KMS-11 (cell line): ENCODE results near the gene PDE5A.

Experiments used
- H2AFZ ChIP-seq: fragments of 200-600 bp; sonication (generic); 2 replicates; pipeline ENCODE4 v1.6.1; 2016; ENCODE audit warnings: antibody characterized with exemption, mixed run types, low read depth
- H3K27ac ChIP-seq: fragments of 200-600 bp; sonication (generic); 2 replicates; pipeline ENCODE4 v1.6.1; 2016; ENCODE audit warnings: mild to moderate bottlenecking, mixed run types
- H3K27me3 ChIP-seq: fragments of 200-600 bp; sonication (generic); 2 replicates; pipeline ENCODE4 v1.6.1; 2017; ENCODE audit warnings: mild to moderate bottlenecking, low read depth, mixed run types, moderate library complexity; ENCODE audit not compliant: insufficient read depth
- H3K36me3 ChIP-seq: fragments of 200-600 bp; sonication (generic); 2 replicates; pipeline ENCODE4 v1.6.1; 2017; ENCODE audit warnings: mild to moderate bottlenecking, mixed run types; ENCODE audit not compliant: insufficient read depth
- H3K4me1 ChIP-seq: fragments of 200-600 bp; sonication (generic); 2 replicates; pipeline ENCODE4 v1.6.1; 2016; ENCODE audit warnings: mild to moderate bottlenecking, low read depth, mixed run types; ENCODE audit not compliant: poor library complexity, severe bottlenecking
- H3K4me2 ChIP-seq: fragments of 200-600 bp; sonication (generic); 2 replicates; pipeline ENCODE4 v1.7.0; 2016; ENCODE audit warnings: mild to moderate bottlenecking, mixed run types
- H3K4me3 ChIP-seq: fragments of 200-600 bp; sonication (generic); IDR thresholded peaks from 2 replicates; pipeline ENCODE4 v1.6.1; 2017; ENCODE audit warnings: low read depth, low read length, mixed read lengths; ENCODE audit not compliant: insufficient read depth
- H3K79me2 ChIP-seq: fragments of 200-600 bp; sonication (generic); 2 replicates; pipeline ENCODE4 v1.6.1; 2016; ENCODE audit warnings: low read depth, mixed run types; ENCODE audit not compliant: insufficient read depth
- H3K9ac ChIP-seq: fragments of 200-600 bp; sonication (generic); 2 replicates; pipeline ENCODE4 v1.6.1; 2016; ENCODE audit warnings: mild to moderate bottlenecking, mixed run types
- H4K20me1 ChIP-seq: fragments of 200-600 bp; sonication (generic); 2 replicates; pipeline ENCODE4 v1.6.1; 2016; ENCODE audit warnings: mild to moderate bottlenecking, mixed run types; ENCODE audit not compliant: insufficient read depth
- CTCF ChIP-seq: fragments of 200-600 bp; sonication (generic); conservative IDR thresholded peaks from 2 replicates; pipeline ENCODE4 v1.6.1; 2017; ENCODE audit warnings: low read depth, mild to moderate bottlenecking, antibody characterized with exemption, low read length, moderate library complexity, mixed read lengths

PDE5A gene

GRCh38 chr4:119581190-119581873 is 47.3 kb downstream of the PDE5A start:
- Histone ChIP-seq H4K20me1 (no peaks in the 10 kb centered on the region), H3K4me1 (no peaks in the 10 kb centered on the region), H3K79me2 (no peaks in the 10 kb centered on the region), H3K36me3 (no peaks in the 10 kb centered on the region), H3K4me2 (no peak overlapping the region), H3K27ac (no peak overlapping the region), H2AFZ (no peak overlapping the region), H3K4me3 (no peak overlapping the region), H3K9ac (no peak overlapping the region), H3K27me3 (no peaks in the 10 kb centered on the region)
- no peak for TF ChIP-seq CTCF

- Histone ChIP-seq H3K4me2 (no peak overlapping the region), H3K4me3 (no peak overlapping the region)
- no peak for TF ChIP-seq CTCF
Observed at GRCh38 chr4:119580293-119580692, 48.3 kb downstream of the PDE5A start.

GRCh38 chr4:119579823-119580222 is 48.8 kb downstream of the PDE5A start:
- Histone ChIP-seq H3K4me2 (no peak overlapping the region), H3K4me1 (no peaks in the 10 kb centered on the region), H3K79me2 (no peaks in the 10 kb centered on the region), H2AFZ (no peak overlapping the region), H3K36me3 (no peaks in the 10 kb centered on the region), H3K27me3 (no peaks in the 10 kb centered on the region), H3K4me3 (no peak overlapping the region), H4K20me1 (no peaks in the 10 kb centered on the region), H3K9ac (no peak overlapping the region), H3K27ac (no peak overlapping the region)
- TF ChIP-seq CTCF: no peak

More at GRCh38 chr4:119580293-119580692, 48.3 kb downstream of the PDE5A start:
- no peaks in the 10 kb centered on the region for H4K20me1 ChIP-seq
- no peaks in the 10 kb centered on the region for H3K4me1 ChIP-seq
- H3K79me2 ChIP-seq: no peaks in the 10 kb centered on the region
- no peaks in the 10 kb centered on the region for H3K36me3 ChIP-seq
- H3K27me3 ChIP-seq: no peaks in the 10 kb centered on the region
- H3K9ac ChIP-seq: no peak overlapping the region
- H3K27ac ChIP-seq: no peak overlapping the region
- no peak overlapping the region for H2AFZ ChIP-seq

GRCh38 chr4:119570401-119570800 is 58.2 kb downstream of the PDE5A start:
- Histone ChIP-seq H3K4me2 (no peak overlapping the region), H3K9ac (no peak overlapping the region), H3K36me3 (no peaks in the 10 kb centered on the region), H2AFZ (no peak overlapping the region), H3K27ac (no peak overlapping the region), H4K20me1 (no peaks in the 10 kb centered on the region), H3K79me2 (no peaks in the 10 kb centered on the region), H3K4me1 (no peaks in the 10 kb centered on the region), H3K27me3 (no peaks in the 10 kb centered on the region), H3K4me3 (no peak overlapping the region)
- no peak for TF ChIP-seq CTCF
